A673 (cell line): ENCODE data around the gene HES1. TPM values are rescaled to one million over a fixed set of nuclear protein-coding genes. Genes with fewer than 3 reads are reported as not detected.

Experiments
- BruUV-seq: library from RNA; stranded (reverse); fragments of 400-500 nt; replicated peaks from 2 replicates; lab custom pipeline; 2021; lab: Mats Ljungman, UMichigan
- CTCF ChIA-PET: fragments of 300-600 bp; sonication (Branson Sonifier 250); formaldehyde crosslinking; loops from one replicate; lab custom pipeline; 2022; ENCODE audit warnings: antibody characterized with exemption; lab: Charles Lee
- POLR2A ChIA-PET: fragments of 300-600 bp; sonication (Branson Sonifier 250); formaldehyde crosslinking; loops from one replicate; lab custom pipeline; 2022; ENCODE audit warnings: antibody characterized with exemption; ENCODE audit not compliant: low non-redundant PET; lab: Charles Lee
- DNase-seq: peaks from one replicate; pipeline ENCODE4 v3.0.0-alpha.2; 2015; ENCODE audit warnings: low spot score
- H3K27ac ChIP-seq: fragments of 200-600 bp; sonication (generic); 2 replicates; pipeline ENCODE4 v1.5.1; 2016; ENCODE audit warnings: mixed run types, low read depth, mild to moderate bottlenecking, mixed read lengths, antibody characterized with exemption, low read length; ENCODE audit not compliant: poor library complexity, severe bottlenecking
- H3K27me3 ChIP-seq: fragments of 200-600 bp; sonication (generic); replicated peaks from 2 replicates; pipeline ENCODE4 v1.6.1; 2017; ENCODE audit warnings: mixed run types, low read depth, mild to moderate bottlenecking, mixed read lengths, antibody characterized with exemption, low read length; ENCODE audit not compliant: insufficient read depth, poor library complexity
- H3K36me3 ChIP-seq: fragments of 200-600 bp; sonication (generic); 2 replicates; pipeline ENCODE4 v1.6.1; 2016; ENCODE audit warnings: mixed run types, mild to moderate bottlenecking, mixed read lengths, antibody characterized with exemption, low read length; ENCODE audit not compliant: insufficient read depth, poor library complexity, severe bottlenecking
- H3K4me1 ChIP-seq: fragments of 200-600 bp; sonication (generic); 2 replicates; pipeline ENCODE4 v1.6.1; 2017; ENCODE audit warnings: mixed run types, mild to moderate bottlenecking, mixed read lengths, antibody characterized with exemption, low read length; ENCODE audit not compliant: insufficient read depth, poor library complexity, severe bottlenecking
- H3K4me3 ChIP-seq: fragments of 200-600 bp; sonication (generic); 2 replicates; pipeline ENCODE4 v1.5.1; 2016; ENCODE audit warnings: low read depth, mixed run types, mild to moderate bottlenecking, mixed read lengths, low read length; ENCODE audit not compliant: poor library complexity, severe bottlenecking
- H3K9me3 ChIP-seq: fragments of 200-600 bp; sonication (generic); 2 replicates; pipeline ENCODE4 v1.6.1; 2016; ENCODE audit warnings: mixed run types, low read depth, mild to moderate bottlenecking, mixed read lengths, antibody characterized with exemption, low read length; ENCODE audit not compliant: poor library complexity, severe bottlenecking
- EZH2 ChIP-seq: fragments of 200-600 bp; sonication (generic); IDR thresholded peaks from 2 replicates; pipeline ENCODE4 v1.6.1; 2017; ENCODE audit warnings: borderline replicate concordance, low read depth, mild to moderate bottlenecking, mixed read lengths, antibody characterized with exemption, low read length; ENCODE audit not compliant: poor library complexity, severe bottlenecking
- intact Hi-C: fragments of 100-400 bp; cut with micrococcal nuclease; formaldehyde crosslinking; loops from one replicate; pipeline ENCODE4 v1.10.0; 2022; ENCODE audit not compliant: unreplicated experiment
- total RNA-seq: library from RNA; stranded (reverse); gene quantifications from 2 replicates; pipeline ENCODE4 v1.2.3, GENCODE V29; 2021
- TF ChIP-seq, protein P1 (sequence below): fragments of 300-800, 200-600 bp; sonication (generic); conservative IDR thresholded peaks from 2 replicates; pipeline ENCODE4 v1.5.1; 2017; ENCODE audit warnings: low read depth, mild to moderate bottlenecking, antibody characterized with exemption, low read length, moderate library complexity, mixed read lengths

Gene HES1
- total RNA-seq, 1 experiment from 2014 or later = 136 TPM

DNA sequence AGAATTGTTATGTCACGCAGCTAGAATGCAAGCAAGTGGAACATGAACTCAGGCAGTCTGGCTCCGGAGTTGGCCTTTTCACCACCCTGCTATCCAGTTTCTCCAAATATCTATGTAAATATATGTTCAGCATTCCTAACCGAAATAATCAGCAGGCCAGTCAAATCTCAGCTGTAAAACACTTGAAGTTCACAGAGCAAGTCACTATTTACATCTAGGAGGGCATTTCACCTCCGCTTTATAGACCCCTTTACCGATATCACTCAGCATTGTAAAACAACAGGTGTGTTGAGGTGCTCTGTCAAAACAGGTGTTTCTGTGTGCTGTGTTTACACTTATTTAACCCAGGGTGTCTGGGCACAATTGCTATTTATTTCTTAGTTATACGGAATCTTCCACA is 12.2 kb upstream of the HES1 start:
- H3K4me1 ChIP-seq = no peaks in the 10 kb centered on the region
- no peaks in the 10 kb centered on the region for H3K27me3 ChIP-seq
- H3K4me3 ChIP-seq = no peak overlapping the region
- H3K36me3 ChIP-seq = no peaks in the 10 kb centered on the region
- intact Hi-C loops = no loop called here
- H3K9me3 ChIP-seq = no peaks in the 10 kb centered on the region
- BruUV-seq = no TSS peak
- ChIA-PET POLR2A (no interaction called here), CTCF (no interaction called here)
- TF ChIP-seq, protein P1, sequence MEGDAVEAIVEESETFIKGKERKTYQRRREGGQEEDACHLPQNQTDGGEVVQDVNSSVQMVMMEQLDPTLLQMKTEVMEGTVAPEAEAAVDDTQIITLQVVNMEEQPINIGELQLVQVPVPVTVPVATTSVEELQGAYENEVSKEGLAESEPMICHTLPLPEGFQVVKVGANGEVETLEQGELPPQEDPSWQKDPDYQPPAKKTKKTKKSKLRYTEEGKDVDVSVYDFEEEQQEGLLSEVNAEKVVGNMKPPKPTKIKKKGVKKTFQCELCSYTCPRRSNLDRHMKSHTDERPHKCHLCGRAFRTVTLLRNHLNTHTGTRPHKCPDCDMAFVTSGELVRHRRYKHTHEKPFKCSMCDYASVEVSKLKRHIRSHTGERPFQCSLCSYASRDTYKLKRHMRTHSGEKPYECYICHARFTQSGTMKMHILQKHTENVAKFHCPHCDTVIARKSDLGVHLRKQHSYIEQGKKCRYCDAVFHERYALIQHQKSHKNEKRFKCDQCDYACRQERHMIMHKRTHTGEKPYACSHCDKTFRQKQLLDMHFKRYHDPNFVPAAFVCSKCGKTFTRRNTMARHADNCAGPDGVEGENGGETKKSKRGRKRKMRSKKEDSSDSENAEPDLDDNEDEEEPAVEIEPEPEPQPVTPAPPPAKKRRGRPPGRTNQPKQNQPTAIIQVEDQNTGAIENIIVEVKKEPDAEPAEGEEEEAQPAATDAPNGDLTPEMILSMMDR = no peak
- TF ChIP-seq EZH2 = no peak
- DNase-seq = no peak
- H3K27ac ChIP-seq = no peak overlapping the region

DNA sequence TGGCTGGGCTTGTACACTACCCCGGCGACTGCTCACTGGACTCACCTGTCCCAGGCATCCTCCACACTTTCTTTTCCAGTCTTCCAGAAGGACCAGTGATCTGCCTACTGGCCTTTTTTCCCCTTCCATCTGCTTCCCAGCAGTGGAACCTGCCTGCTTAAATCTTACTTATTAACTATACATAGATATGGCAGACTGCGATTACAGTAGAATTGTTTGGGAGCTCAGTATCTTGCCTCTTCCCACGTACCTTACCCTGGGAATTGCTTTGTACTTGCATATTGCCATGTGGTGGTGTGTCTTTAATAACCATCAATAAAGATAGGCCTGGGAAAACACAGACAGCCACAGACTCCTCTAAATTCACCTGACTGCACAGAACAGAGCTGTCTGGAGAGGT is 11.8 kb upstream of the HES1 start:
- no peak for TF ChIP-seq EZH2
- TF ChIP-seq, protein P1 = no peak
- no peaks in the 10 kb centered on the region for H3K36me3 ChIP-seq
- DNase-seq = no peak
- CTCF ChIA-PET = no interaction called here
- H3K27me3 ChIP-seq = no peaks in the 10 kb centered on the region
- no peaks in the 10 kb centered on the region for H3K9me3 ChIP-seq
- intact Hi-C loops = no loop called here
- no peak overlapping the region for H3K27ac ChIP-seq
- BruUV-seq = no TSS peak
- no peak overlapping the region for H3K4me3 ChIP-seq
- POLR2A ChIA-PET = no interaction called here
- no peaks in the 10 kb centered on the region for H3K4me1 ChIP-seq

DNA sequence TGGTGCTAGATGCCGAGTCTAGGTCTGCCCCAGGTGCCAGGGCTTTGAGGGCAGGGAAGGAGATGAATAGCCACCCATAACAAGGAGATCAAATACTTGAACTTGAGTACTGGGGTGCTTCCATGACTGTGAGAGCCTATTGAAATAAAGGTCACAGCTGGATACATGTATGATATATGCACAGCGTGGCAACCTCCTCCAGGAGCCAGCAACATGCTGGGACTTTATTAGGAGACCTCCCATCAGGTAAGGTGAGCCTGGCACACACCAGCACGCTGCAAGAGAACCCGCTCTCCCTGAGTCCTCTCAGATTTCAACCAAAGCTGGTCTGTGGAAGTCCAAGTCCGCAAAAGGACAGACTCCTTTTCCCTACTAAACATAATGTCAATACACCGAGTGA is 10.5 kb upstream of the HES1 start:
- Histone ChIP-seq H3K27me3 (no peaks in the 10 kb centered on the region), H3K4me3 (no peak overlapping the region), H3K36me3 (no peaks in the 10 kb centered on the region), H3K4me1 (peaks cover 11% of the 10 kb centered on the region), H3K9me3 (no peaks in the 10 kb centered on the region), H3K27ac (no peak overlapping the region)
- no TSS peak for BruUV-seq
- POLR2A ChIA-PET = no interaction called here
- CTCF ChIA-PET = no interaction called here
- no peak for DNase-seq
- TF ChIP-seq EZH2 = no peak
- TF ChIP-seq, protein P1 = no peak
- intact Hi-C loops = no loop called here
